HEK293 (cell line): ENCODE results near the gene HECTD4.
A peak's percentile ranks its signal among the peaks of the same experiment; 100 is the strongest.
"Not testable (repeated sequence)": the region's sequence is repeated elsewhere in the genome, so short reads cannot be mapped to it uniquely, and the experiment has no call there.

Source experiments
- CTCF ChIA-PET: fragments of 350-600 bp; formaldehyde crosslinking; extraction: SDS; loops from one replicate; lab custom pipeline; 2021; ENCODE audit warnings: antibody characterized with exemption; lab: Yijun Ruan, JAX
- POLR2A ChIA-PET: fragments of 300-600 bp; formaldehyde crosslinking; extraction: SDS; loops from one replicate; lab custom pipeline; 2020; ENCODE audit warnings: antibody characterized with exemption, inconsistent platforms; lab: Yijun Ruan, JAX
- H3K27ac ChIP-seq: fragments of 200-500 bp; sonication (Bioruptor generic); 2 replicates; pipeline ENCODE4 v1.5.1; 2014; ENCODE audit warnings: low read depth, low read length, control low read depth, inconsistent platforms; ENCODE audit errors: extremely low read depth
- H3K36me3 ChIP-seq, 2 experiments: fragments of 200-500 bp in 1 of 2; sonication (Bioruptor generic) in 1 of 2; 1 replicate in 1 of 2; 2 replicates in 1 of 2; pipeline ENCODE4 v1.5.1; 2014 to 2017; ENCODE audit warnings: inconsistent platforms in 2 of 2, low read length in 2 of 2; ENCODE audit not compliant: control insufficient read depth in 2 of 2, insufficient read depth in 1 of 2
- H3K4me1 ChIP-seq: fragments of 200-500 bp; sonication (Bioruptor generic); 2 replicates; pipeline ENCODE4 v1.5.1; 2014; ENCODE audit warnings: mild to moderate bottlenecking, low read length, inconsistent platforms; ENCODE audit not compliant: control insufficient read depth, insufficient read depth
- H3K4me3 ChIP-seq: 2 replicates; pipeline ENCODE4 v1.5.1; 2011; ENCODE audit warnings: low read depth, mild to moderate bottlenecking, control low read depth, low read length, moderate library complexity
- H3K9me3 ChIP-seq: fragments of 200-500 bp; sonication (Bioruptor generic); 2 replicates; pipeline ENCODE4 v1.5.1; 2014; ENCODE audit warnings: low read depth, low read length, inconsistent platforms; ENCODE audit not compliant: control insufficient read depth, insufficient read depth
- GFI1B ChIP-seq: fragments of 450-650 bp; formaldehyde crosslinking; IDR thresholded peaks from 2 replicates; pipeline ENCODE4 v1.5.1; 2016; ENCODE audit warnings: missing biosample characterization, missing genetic modification characterization
- GLIS1 ChIP-seq: fragments of 450-650 bp; formaldehyde crosslinking; IDR thresholded peaks from 2 replicates; pipeline ENCODE4 v1.5.1; 2016; ENCODE audit warnings: missing biosample characterization, missing genetic modification characterization
- MZF1 ChIP-seq: fragments of 450-650 bp; formaldehyde crosslinking; IDR thresholded peaks from 2 replicates; pipeline ENCODE4 v1.5.1; 2017; ENCODE audit warnings: missing biosample characterization, missing genetic modification characterization, borderline replicate concordance
- SCRT1 ChIP-seq: fragments of 450-650 bp; formaldehyde crosslinking; IDR thresholded peaks from 2 replicates; pipeline ENCODE4 v1.5.1; 2016; ENCODE audit warnings: missing biosample characterization, missing genetic modification characterization, borderline replicate concordance
- SCRT2 ChIP-seq: fragments of 450-650 bp; formaldehyde crosslinking; IDR thresholded peaks from 2 replicates; pipeline ENCODE4 v1.5.1; 2016; ENCODE audit warnings: missing biosample characterization, missing genetic modification characterization
- YY2 ChIP-seq: fragments of 450-650 bp; formaldehyde crosslinking; IDR thresholded peaks from 2 replicates; pipeline ENCODE4 v1.5.1; 2016; ENCODE audit warnings: missing biosample characterization, missing genetic modification characterization
- ZBTB8A ChIP-seq: fragments of 450-650 bp; formaldehyde crosslinking; IDR thresholded peaks from 2 replicates; pipeline ENCODE4 v1.5.1; 2016; ENCODE audit warnings: missing biosample characterization, missing genetic modification characterization
- ZFP3 ChIP-seq: fragments of 450-650 bp; formaldehyde crosslinking; IDR thresholded peaks from 2 replicates; pipeline ENCODE4 v1.5.1; 2016; ENCODE audit warnings: low read depth, missing biosample characterization, missing genetic modification characterization
- ZFP41 ChIP-seq: fragments of 450-650 bp; formaldehyde crosslinking; IDR thresholded peaks from 2 replicates; pipeline ENCODE4 v1.5.1; 2016; ENCODE audit warnings: missing biosample characterization, missing genetic modification characterization, borderline replicate concordance
- ZNF121 ChIP-seq: fragments of 450-650 bp; formaldehyde crosslinking; IDR thresholded peaks from 2 replicates; pipeline ENCODE4 v1.5.1; 2016; ENCODE audit warnings: missing biosample characterization, missing genetic modification characterization
- ZNF146 ChIP-seq: fragments of 450-650 bp; formaldehyde crosslinking; IDR thresholded peaks from 2 replicates; pipeline ENCODE4 v1.5.1; 2016; ENCODE audit warnings: missing biosample characterization, missing genetic modification characterization
- ZNF157 ChIP-seq: fragments of 450-650 bp; formaldehyde crosslinking; IDR thresholded peaks from 2 replicates; pipeline ENCODE4 v1.5.1; 2016; ENCODE audit warnings: missing biosample characterization, missing genetic modification characterization
- ZNF184 ChIP-seq: fragments of 450-650 bp; IDR thresholded peaks from 2 replicates; pipeline ENCODE4 v1.5.1; 2018; ENCODE audit warnings: missing biosample characterization, mild to moderate bottlenecking, missing genetic modification characterization
- ZNF341 ChIP-seq: fragments of 450-650 bp; formaldehyde crosslinking; IDR thresholded peaks from 2 replicates; pipeline ENCODE4; 2016; ENCODE audit warnings: low read depth, missing biosample characterization, missing genetic modification characterization
- ZNF354C ChIP-seq: fragments of 450-650 bp; formaldehyde crosslinking; IDR thresholded peaks from 2 replicates; pipeline ENCODE4 v1.5.1; 2016; ENCODE audit warnings: missing biosample characterization, missing genetic modification characterization, low read depth, borderline replicate concordance
- ZNF366 ChIP-seq: fragments of 450-650 bp; formaldehyde crosslinking; conservative IDR thresholded peaks from 2 replicates; pipeline ENCODE4 v1.5.1; 2016; ENCODE audit warnings: missing biosample characterization, missing genetic modification characterization
- ZNF561 ChIP-seq: fragments of 450-650 bp; IDR thresholded peaks from 2 replicates; pipeline ENCODE4 v1.5.1; 2018; ENCODE audit warnings: missing biosample characterization, missing genetic modification characterization, borderline replicate concordance
- ZNF777 ChIP-seq: fragments of 450-650 bp; formaldehyde crosslinking; IDR thresholded peaks from 2 replicates; pipeline ENCODE4 v1.5.1; 2017; ENCODE audit warnings: missing biosample characterization, missing genetic modification characterization, borderline replicate concordance
- TF ChIP-seq, protein P1 (sequence below): fragments of 450-650 bp; formaldehyde crosslinking; IDR thresholded peaks from 2 replicates; pipeline ENCODE4 v1.5.1; 2016; ENCODE audit warnings: missing biosample characterization, missing genetic modification characterization
- TF ChIP-seq, protein P2 (sequence below): fragments of 450-650 bp; formaldehyde crosslinking; IDR thresholded peaks from 2 replicates; pipeline ENCODE4 v1.5.1; 2016; ENCODE audit warnings: missing biosample characterization, missing genetic modification characterization
- TF ChIP-seq, protein P3 (sequence below): fragments of 450-650 bp; formaldehyde crosslinking; IDR thresholded peaks from 2 replicates; pipeline ENCODE4 v1.5.1; 2016; ENCODE audit warnings: missing biosample characterization, missing genetic modification characterization
- TF ChIP-seq, protein P4 (sequence below): fragments of 450-650 bp; formaldehyde crosslinking; IDR thresholded peaks from 2 replicates; pipeline ENCODE4 v1.5.1; 2016; ENCODE audit warnings: missing biosample characterization, missing genetic modification characterization
- TF ChIP-seq, protein P5 (sequence below): fragments of 450-650 bp; formaldehyde crosslinking; IDR thresholded peaks from 2 replicates; pipeline ENCODE4 v1.5.1; 2017; ENCODE audit warnings: missing biosample characterization, missing genetic modification characterization

HECTD4 gene

DNA sequence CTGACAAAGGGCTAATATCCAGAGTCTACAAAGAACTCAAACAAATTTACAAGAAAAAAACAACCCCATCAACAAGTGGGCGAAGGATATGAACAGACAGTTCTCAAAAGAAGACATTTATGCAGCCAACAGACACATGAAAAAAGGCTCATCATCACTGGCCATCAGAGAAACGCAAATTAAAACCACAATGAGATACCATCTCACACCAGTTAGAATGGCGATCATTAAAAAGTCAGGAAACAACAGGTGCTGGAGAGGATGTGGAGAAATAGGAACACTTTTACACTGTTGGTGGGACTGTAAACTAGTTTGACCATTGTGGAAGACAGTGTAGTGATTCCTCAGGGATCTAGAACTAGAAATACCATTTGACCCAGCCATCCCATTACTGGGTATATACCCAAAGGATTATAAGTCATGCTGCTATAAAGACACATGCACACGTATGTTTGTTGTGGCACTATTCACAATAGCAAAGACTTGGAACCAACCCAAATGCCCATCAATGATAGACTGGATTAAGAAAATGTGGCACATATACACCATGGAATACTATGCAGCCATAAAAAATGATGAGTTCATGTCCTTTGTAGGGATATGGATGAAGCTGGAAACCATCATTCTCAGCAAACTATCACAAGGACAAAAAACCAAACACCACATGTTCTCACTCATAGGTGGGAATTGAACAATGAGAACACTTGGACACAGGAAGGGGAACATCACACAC lies 7.9 kb upstream of the HECTD4 start:
- H3K27ac ChIP-seq, POLR2A ChIA-PET, H3K36me3 ChIP-seq, H3K4me1 ChIP-seq, H3K9me3 ChIP-seq, H3K4me3 ChIP-seq: not testable (repeated sequence)
- CTCF ChIA-PET = interaction anchor here (1.0 kb wide), 1 partner anchor 10 kb away, joined by 3 read pairs; no protein-coding TSS in a partner anchor
- TF ChIP-seq SCRT1 (tag by site-specific recombination) (peak; percentile 87), SCRT2 (peak; percentile 91), ZNF146 (tag by site-specific recombination) (peak; percentile 92), ZNF184 (peak; percentile 89)
- TF ChIP-seq, protein P1, sequence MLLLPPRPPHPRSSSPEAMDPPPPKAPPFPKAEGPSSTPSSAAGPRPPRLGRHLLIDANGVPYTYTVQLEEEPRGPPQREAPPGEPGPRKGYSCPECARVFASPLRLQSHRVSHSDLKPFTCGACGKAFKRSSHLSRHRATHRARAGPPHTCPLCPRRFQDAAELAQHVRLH = 0 out of 2 replicates have a peak, but pooled peaks have one; percentile 53

DNA sequence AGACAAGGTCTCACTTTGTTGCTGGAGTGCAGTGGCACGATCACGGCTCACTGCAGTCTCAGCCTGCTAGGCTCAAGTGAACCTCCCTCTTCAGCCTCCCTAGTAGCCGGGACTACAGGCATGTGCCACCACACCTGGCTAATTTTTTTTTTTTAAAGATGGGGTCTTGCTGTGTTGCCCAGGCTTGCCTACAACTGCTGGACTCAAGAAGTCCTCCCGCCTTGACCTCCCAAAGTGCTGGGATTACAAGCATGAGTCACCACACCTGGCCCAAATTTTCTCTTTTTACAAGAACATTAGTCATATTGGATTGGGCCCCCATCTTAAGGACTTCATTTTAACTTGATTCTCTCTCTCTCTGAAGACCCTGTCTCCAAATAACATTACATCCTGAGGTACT lies 7.0 kb upstream of the HECTD4 start:
- TF ChIP-seq ZNF121 (peak; percentile 64; the same call in 1 of the 2 replicates), ZFP3 (tag by site-specific recombination) (no peak)
- ChIA-PET CTCF (interaction anchor here (1.0 kb wide), 1 partner anchor 11 kb away, joined by 3 read pairs; no protein-coding TSS in a partner anchor), POLR2A (interaction anchor here (0.7 kb wide), 1 partner anchor 15 kb away, joined by 6 read pairs; no protein-coding TSS in a partner anchor)
- Histone ChIP-seq H3K4me3 (no peak overlapping the region), H3K36me3 (no peaks in the 10 kb centered on the region), H3K4me1 (0 out of 2 replicates have a peak, but pooled peaks cover 2% of the 10 kb centered on the region), H3K27ac (no peak overlapping the region), H3K9me3 (no peaks in the 10 kb centered on the region)

DNA sequence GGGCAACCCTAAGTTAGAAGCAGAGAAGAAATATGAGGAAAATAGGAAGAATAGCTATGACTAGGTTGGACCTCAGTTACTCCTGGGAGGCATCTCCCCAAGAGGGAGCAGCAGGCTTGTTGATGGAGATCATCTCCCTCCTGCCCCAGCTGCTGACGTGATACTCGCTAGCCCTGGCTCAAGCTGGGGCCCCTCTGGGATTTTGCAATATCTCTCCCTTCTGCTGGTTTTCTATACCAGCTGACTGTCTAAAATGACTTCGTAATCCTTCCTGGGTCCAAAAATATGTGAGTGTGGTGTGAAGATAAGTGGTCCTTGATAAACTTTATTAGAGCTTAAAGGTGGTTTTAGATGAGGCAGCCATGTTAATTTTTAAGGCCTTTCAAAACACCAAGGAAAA lies 4.5 kb upstream of the HECTD4 start:
- ChIA-PET CTCF (interaction anchor here (0.6 to 3.2 kb wide), 25 partner anchors 9 to 443 kb away, joined by 3 to 55 read pairs (median 4); no protein-coding TSS in a partner anchor), POLR2A (interaction anchor here (0.5 to 1.5 kb wide), 5 partner anchors 10 to 442 kb away, joined by 3 to 5 read pairs (median 4); partner anchors contain the start of gene TRAFD1)
- H3K4me1 ChIP-seq = 0 out of 2 replicates have a peak, but pooled peaks cover 2% of the 10 kb centered on the region
- no peaks in the 10 kb centered on the region for H3K9me3 ChIP-seq
- no peaks in the 10 kb centered on the region for H3K36me3 ChIP-seq
- TF ChIP-seq ZNF354C (tag by site-specific recombination) = no peak
- no peak for TF ChIP-seq ZNF341 (tag by site-specific recombination)
- TF ChIP-seq ZNF157 = no peak
- TF ChIP-seq ZNF777 = no peak
- no peak for TF ChIP-seq ZNF184
- no peak for TF ChIP-seq GLIS1 (tag by site-specific recombination)
- no peak for TF ChIP-seq ZFP41 (tag by site-specific recombination)
- TF ChIP-seq, protein P2, sequence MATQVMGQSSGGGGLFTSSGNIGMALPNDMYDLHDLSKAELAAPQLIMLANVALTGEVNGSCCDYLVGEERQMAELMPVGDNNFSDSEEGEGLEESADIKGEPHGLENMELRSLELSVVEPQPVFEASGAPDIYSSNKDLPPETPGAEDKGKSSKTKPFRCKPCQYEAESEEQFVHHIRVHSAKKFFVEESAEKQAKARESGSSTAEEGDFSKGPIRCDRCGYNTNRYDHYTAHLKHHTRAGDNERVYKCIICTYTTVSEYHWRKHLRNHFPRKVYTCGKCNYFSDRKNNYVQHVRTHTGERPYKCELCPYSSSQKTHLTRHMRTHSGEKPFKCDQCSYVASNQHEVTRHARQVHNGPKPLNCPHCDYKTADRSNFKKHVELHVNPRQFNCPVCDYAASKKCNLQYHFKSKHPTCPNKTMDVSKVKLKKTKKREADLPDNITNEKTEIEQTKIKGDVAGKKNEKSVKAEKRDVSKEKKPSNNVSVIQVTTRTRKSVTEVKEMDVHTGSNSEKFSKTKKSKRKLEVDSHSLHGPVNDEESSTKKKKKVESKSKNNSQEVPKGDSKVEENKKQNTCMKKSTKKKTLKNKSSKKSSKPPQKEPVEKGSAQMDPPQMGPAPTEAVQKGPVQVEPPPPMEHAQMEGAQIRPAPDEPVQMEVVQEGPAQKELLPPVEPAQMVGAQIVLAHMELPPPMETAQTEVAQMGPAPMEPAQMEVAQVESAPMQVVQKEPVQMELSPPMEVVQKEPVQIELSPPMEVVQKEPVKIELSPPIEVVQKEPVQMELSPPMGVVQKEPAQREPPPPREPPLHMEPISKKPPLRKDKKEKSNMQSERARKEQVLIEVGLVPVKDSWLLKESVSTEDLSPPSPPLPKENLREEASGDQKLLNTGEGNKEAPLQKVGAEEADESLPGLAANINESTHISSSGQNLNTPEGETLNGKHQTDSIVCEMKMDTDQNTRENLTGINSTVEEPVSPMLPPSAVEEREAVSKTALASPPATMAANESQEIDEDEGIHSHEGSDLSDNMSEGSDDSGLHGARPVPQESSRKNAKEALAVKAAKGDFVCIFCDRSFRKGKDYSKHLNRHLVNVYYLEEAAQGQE = no peak
- TF ChIP-seq YY2 (tag by site-specific recombination) = no peak
- TF ChIP-seq, protein P3, sequence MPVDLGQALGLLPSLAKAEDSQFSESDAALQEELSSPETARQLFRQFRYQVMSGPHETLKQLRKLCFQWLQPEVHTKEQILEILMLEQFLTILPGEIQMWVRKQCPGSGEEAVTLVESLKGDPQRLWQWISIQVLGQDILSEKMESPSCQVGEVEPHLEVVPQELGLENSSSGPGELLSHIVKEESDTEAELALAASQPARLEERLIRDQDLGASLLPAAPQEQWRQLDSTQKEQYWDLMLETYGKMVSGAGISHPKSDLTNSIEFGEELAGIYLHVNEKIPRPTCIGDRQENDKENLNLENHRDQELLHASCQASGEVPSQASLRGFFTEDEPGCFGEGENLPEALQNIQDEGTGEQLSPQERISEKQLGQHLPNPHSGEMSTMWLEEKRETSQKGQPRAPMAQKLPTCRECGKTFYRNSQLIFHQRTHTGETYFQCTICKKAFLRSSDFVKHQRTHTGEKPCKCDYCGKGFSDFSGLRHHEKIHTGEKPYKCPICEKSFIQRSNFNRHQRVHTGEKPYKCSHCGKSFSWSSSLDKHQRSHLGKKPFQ (tag by site-specific recombination) = no peak
- no peak for TF ChIP-seq GFI1B (tag by site-specific recombination)
- TF ChIP-seq ZBTB8A (tag by site-specific recombination) = no peak
- TF ChIP-seq ZNF561 (tag by site-specific recombination) = no peak
- no peak for TF ChIP-seq ZNF366 (tag by site-specific recombination)
- no peak for TF ChIP-seq MZF1 (tag by site-specific recombination)
- TF ChIP-seq, protein P4, sequence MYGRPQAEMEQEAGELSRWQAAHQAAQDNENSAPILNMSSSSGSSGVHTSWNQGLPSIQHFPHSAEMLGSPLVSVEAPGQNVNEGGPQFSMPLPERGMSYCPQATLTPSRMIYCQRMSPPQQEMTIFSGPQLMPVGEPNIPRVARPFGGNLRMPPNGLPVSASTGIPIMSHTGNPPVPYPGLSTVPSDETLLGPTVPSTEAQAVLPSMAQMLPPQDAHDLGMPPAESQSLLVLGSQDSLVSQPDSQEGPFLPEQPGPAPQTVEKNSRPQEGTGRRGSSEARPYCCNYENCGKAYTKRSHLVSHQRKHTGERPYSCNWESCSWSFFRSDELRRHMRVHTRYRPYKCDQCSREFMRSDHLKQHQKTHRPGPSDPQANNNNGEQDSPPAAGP (tag by site-specific recombination) = no peak
- TF ChIP-seq, protein P5, sequence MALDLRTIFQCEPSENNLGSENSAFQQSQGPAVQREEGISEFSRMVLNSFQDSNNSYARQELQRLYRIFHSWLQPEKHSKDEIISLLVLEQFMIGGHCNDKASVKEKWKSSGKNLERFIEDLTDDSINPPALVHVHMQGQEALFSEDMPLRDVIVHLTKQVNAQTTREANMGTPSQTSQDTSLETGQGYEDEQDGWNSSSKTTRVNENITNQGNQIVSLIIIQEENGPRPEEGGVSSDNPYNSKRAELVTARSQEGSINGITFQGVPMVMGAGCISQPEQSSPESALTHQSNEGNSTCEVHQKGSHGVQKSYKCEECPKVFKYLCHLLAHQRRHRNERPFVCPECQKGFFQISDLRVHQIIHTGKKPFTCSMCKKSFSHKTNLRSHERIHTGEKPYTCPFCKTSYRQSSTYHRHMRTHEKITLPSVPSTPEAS (tag by site-specific recombination) = no peak
- no peak overlapping the region for H3K4me3 ChIP-seq
- H3K27ac ChIP-seq = no peak overlapping the region
